Activated gamma-delta T cell treated with anti-CD3 and anti-CD28 coated beads, Interleukin-2, amount 50 U/mL, for 16 hours (primary cell): ENCODE data around the gene OR5H1.
"Not testable (repeated sequence)": the region's sequence is repeated elsewhere in the genome, so short reads cannot be mapped to it uniquely, and the experiment has no call there.

ENCODE experiments used
- DNase-seq: peaks from one replicate; pipeline ENCODE4 v3.0.0-alpha.2; 2020; ENCODE audit warnings: low read depth

Gene OR5H1

GRCh38 chr3:98130421-98130820, at the start of gene OR5H1:
Gene OR5H1 (plus strand): TSS chr3:98130721. CDS start chr3:98132698, 1,977 bp downstream.
- no peak for DNase-seq

- no peak for DNase-seq
These were observed 43.6 kb upstream of the OR5H1 start, which contains the start of gene OR5AC2 for GRCh38 chr3:98086873-98087272. Gene OR5AC2 (plus strand): TSS chr3:98087173. CDS start chr3:98087173, 0 bp downstream.

GRCh38 chr3:98095882-98096281, 34.6 kb upstream of the OR5H1 start:
- DNase-seq, result no peak

- DNase-seq, result no peak
These were observed 30.7 kb upstream of the OR5H1 start for GRCh38 chr3:98099848-98100247.

- no peak for DNase-seq
These were observed 22.4 kb upstream of the OR5H1 start for GRCh38 chr3:98108162-98108561.

GRCh38 chr3:98109807-98110549, 20.5 kb upstream of the OR5H1 start:
- DNase-seq, result no peak

GRCh38 chr3:98110550-98110908, 20.0 kb upstream of the OR5H1 start:
- DNase-seq, result no peak

- DNase-seq, result no peak
These were observed 16.3 kb upstream of the OR5H1 start for GRCh38 chr3:98114264-98114663.

- no peak for DNase-seq
These were observed 14.8 kb upstream of the OR5H1 start for GRCh38 chr3:98115717-98116116.

GRCh38 chr3:98136631-98137030, 6.1 kb downstream of the OR5H1 start:
- DNase-seq, result no peak

- not testable (repeated sequence) for DNase-seq
These were observed 7.5 kb downstream of the OR5H1 start for GRCh38 chr3:98137826-98138557.

- DNase-seq, result no peak
These were observed 10.0 kb downstream of the OR5H1 start for GRCh38 chr3:98140531-98140930.

- DNase-seq, result no peak
These were observed 16.7 kb downstream of the OR5H1 start, which contains the start of gene OR5H14 for GRCh38 chr3:98147179-98147578. Gene OR5H14 (plus strand): TSS chr3:98147479. CDS start chr3:98149386, 1,907 bp downstream.

- no peak for DNase-seq
These were observed 18.2 kb downstream of the OR5H1 start for GRCh38 chr3:98148751-98149150.

GRCh38 chr3:98149456-98149855, 18.9 kb downstream of the OR5H1 start:
- not testable (repeated sequence) for DNase-seq

GRCh38 chr3:98151241-98151640, 20.7 kb downstream of the OR5H1 start:
- DNase-seq, result no peak

GRCh38 chr3:98166396-98166795, 35.9 kb downstream of the OR5H1 start, which contains the start of gene OR5H15:
Gene OR5H15 (plus strand): TSS chr3:98166696. CDS start chr3:98168700, 2,004 bp downstream.
- no peak for DNase-seq

- DNase-seq, result no peak
These were observed 40.5 kb downstream of the OR5H1 start for GRCh38 chr3:98171071-98171470.

- DNase-seq, result no peak
These were observed 42.1 kb downstream of the OR5H1 start for GRCh38 chr3:98172621-98173020.

- no peak for DNase-seq
These were observed 49.9 kb downstream of the OR5H1 start for GRCh38 chr3:98180319-98180890.

GRCh38 chr3:98182196-98182595, 51.7 kb downstream of the OR5H1 start:
- DNase-seq, result no peak

GRCh38 chr3:98185180-98185579, 54.7 kb downstream of the OR5H1 start:
- no peak for DNase-seq
